ENCODE results near the gene ARHGAP9. TPM values are rescaled to one million over a fixed set of nuclear protein-coding genes. Genes with fewer than 3 reads are reported as not detected.

Gene ARHGAP9
- total and polyA plus RNA-seq, 2 of the 4 experiments (the other 2 are of a cell fraction), result 0.18 to 0.79 TPM

GRCh38 chr12:57431654-57432188 is 47.9 kb downstream of the ARHGAP9 start:
- Histone ChIP-seq H3K4me2 (ENCODE audit: low read depth, low read length) (peak overlapping the region; percentile 92; the same call in 1 of the 2 replicates), H3K4ac (ENCODE audit: low read depth, low read length) (no peak overlapping the region; the same call in 1 of the 2 replicates), H4K91ac (ENCODE audit: insufficient read depth, low read depth, low read length) (no peak overlapping the region), H3K79me1 (ENCODE audit: low read depth in 1 of 2, low read length in 2 of 2) (peaks cover 15 to 35% of the 10 kb centered on the region in 2 experiments), H3K27me3 (ENCODE audit: control insufficient read depth, insufficient read depth, low read length) (no peaks in the 10 kb centered on the region), H3K4me3 (ENCODE audit: insufficient read depth, low read depth, low read length) (no peak overlapping the region), H2BK20ac (ENCODE audit: low read depth, low read length) (no peak overlapping the region), H3K23ac (ENCODE audit: low read depth, low read length) (peak overlapping the region; percentile 97; the same call in 1 of the 2 replicates), H2BK15ac (ENCODE audit: low read depth, low read length) (no peak overlapping the region), H3K18ac (ENCODE audit: low read depth, low read length) (no peak overlapping the region), H4K5ac (ENCODE audit: low read depth, low read length) (peak overlapping the region; percentile 8; the same call in 1 of the 2 replicates), H2AFZ (replicated peaks; ENCODE audit: low read length, poor library complexity) (no peak overlapping the region), H4K20me1 (ENCODE audit: insufficient read depth, low read length) (no peaks in the 10 kb centered on the region; the same call in 1 of the 2 replicates), H3K4me1 (ENCODE audit: control insufficient read depth, insufficient read depth, low read length) (peaks cover 3% of the 10 kb centered on the region), H2BK5ac (ENCODE audit: low read depth, low read length, poor library complexity, severe bottlenecking) (no peak overlapping the region), H2AK5ac (ENCODE audit: low read depth, low read length) (no peak overlapping the region), H2AK9ac (replicated peaks; ENCODE audit: low read depth, low read length, poor library complexity) (no peak overlapping the region), H3K36me3 (ENCODE audit: control insufficient read depth, insufficient read depth, low read length) (no peaks in the 10 kb centered on the region), H2BK120ac (ENCODE audit: low read depth, low read length) (no peak overlapping the region), H3K9me3 (ENCODE audit: control insufficient read depth, insufficient read depth, low read length) (no peaks in the 10 kb centered on the region), H3K14ac (replicated peaks; ENCODE audit: low read depth, low read length) (no peak overlapping the region; the same call in 1 of the 2 replicates), H3K27ac (ENCODE audit: insufficient read depth, low read length) (no peak overlapping the region), H3K9ac (ENCODE audit: low read depth, low read length) (no peak overlapping the region), H4K8ac (ENCODE audit: low read depth in 2 of 2, low read length in 2 of 2) (peak overlapping the region; percentile 94 to 97), H3K9me1 (ENCODE audit: insufficient read depth, low read length) (0 out of 2 replicates have a peak, but pooled peaks cover 3% of the 10 kb centered on the region), H3K56ac (ENCODE audit: extremely low read depth, insufficient read depth, low read length) (0 out of 2 replicates have a peak overlapping the region, but pooled peaks have one; percentile 81)
- ChIA-PET CTCF (no interaction called here), POLR2A (ENCODE audit: unreplicated experiment) (interaction anchor here (0.7 kb wide), 1 partner anchor 119 kb away, joined by 4 read pairs; no protein-coding TSS in a partner anchor)
- dilution Hi-C loops (cut with HindIII; ENCODE audit: low sequenced_read_pairs, unreplicated experiment) (no loop called here), intact Hi-C loops (cut with micrococcal nuclease) (loop anchor here (5.0 kb wide), 1 partner anchor 124 kb away; no protein-coding TSS in a partner anchor), in situ Hi-C loops (cut with MboI; ENCODE audit: low sequenced_read_pairs) (no loop called here)
- ATAC-seq (ENCODE audit: low read depth) (no peak), DNase-seq (no peak)
- BruUV-seq (replicated peaks), result no TSS peak
- no peak for TF ChIP-seq ELK1 (IDR thresholded peaks at IDR 0.05; ENCODE audit: borderline replicate concordance, low read depth, low read length)
- no peak for TF ChIP-seq POLR2A (IDR thresholded peaks at IDR 0.05; ENCODE audit: low read depth, low read length)
- no peak for TF ChIP-seq CEBPB (IDR thresholded peaks at IDR 0.05; ENCODE audit: low read depth, low read length)
- TF ChIP-seq RAD21 (IDR thresholded peaks at IDR 0.05; ENCODE audit: low read length), result no peak
- TF ChIP-seq MAFK (IDR thresholded peaks at IDR 0.05; ENCODE audit: low read depth, low read length), result no peak
- TF ChIP-seq MAZ (IDR thresholded peaks at IDR 0.05; ENCODE audit: borderline replicate concordance, low read depth, low read length), result no peak
- WGBS, 2 experiments (ENCODE audit: extremely low coverage in 2 of 2, insufficient read length in 1 of 2), result 100% methylated on average over 2 of the region's 11 CpGs; no CpG with 5 or more reads in 1 of the 2 experiments
